Iris pigment epithelial cell (primary cell): ENCODE measurements around the gene DIP2C.

ENCODE experiments used
- DNase-seq: peaks from one replicate; pipeline ENCODE4 v3.0.0-alpha.2; 2011; ENCODE audit warnings: low read depth

The DIP2C gene

DNA sequence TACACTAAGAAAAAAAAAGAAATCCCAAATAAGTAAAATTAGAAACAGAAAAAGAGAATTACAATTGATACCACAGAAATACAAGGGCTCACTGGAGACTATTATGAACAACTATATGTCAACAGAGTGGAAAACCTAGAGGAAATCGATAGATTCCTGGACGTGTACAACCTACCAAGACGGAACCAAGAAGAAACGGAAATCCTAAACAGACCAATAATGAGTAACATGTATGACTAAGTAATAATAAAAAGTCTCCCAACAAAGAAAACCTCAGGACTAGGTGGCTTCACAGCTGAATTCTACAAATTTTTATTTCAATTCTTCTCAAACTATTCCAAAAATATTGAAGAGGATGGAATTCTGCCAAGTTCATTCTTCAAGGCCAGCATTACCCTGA lies 13.9 kb downstream of the DIP2C start:
- peak; percentile 47 for DNase-seq

GRCh38 chr10:673492-673891 lies 16.0 kb downstream of the DIP2C start:
- no peak for DNase-seq

GRCh38 chr10:672992-673391 lies 16.5 kb downstream of the DIP2C start:
- DNase-seq = no peak

DNA sequence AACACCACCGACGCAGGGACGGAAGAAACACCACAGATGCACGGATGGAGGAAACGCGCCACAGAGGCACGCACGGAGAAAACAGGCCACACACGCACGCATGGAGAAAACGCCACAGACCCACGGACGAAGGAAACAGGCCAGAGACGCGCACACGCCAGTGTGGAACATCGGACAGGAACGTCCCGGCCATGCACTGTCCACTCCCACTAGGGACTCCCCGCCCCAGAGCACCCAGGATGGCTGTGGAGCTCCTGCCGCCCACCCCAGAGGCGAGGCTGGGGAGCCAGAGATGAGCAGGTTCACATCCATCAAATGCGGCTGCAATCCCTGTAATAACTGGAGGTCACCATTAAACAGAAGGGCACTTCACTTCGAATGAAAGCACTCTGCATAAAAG lies 17.3 kb downstream of the DIP2C start:
- no peak for DNase-seq

DNA sequence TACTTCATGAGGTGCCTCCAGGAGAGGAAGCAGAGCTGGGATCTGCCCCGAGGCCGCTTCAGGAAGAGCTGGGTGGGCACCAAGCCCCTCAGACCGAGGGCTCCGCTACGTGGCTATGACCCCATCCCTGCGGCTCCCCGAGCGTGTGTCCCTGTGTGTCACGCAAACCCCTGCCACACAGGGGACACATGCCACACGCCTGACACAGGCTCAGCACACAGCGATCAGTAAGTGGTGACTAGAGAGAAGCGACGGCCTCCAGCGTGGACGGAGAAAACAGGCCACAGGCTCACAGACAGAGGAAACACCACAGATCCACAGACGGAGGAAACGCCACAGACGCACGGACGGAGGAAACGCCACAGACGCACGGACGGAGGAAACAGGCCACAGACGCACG lies 18.5 kb downstream of the DIP2C start:
- DNase-seq = no peak

GRCh38 chr10:670038-670437 lies 19.4 kb downstream of the DIP2C start:
- DNase-seq = no peak

- DNase-seq = no peak
These were observed 20.5 kb downstream of the DIP2C start for GRCh38 chr10:668786-669485.

- no peak for DNase-seq
These were observed 21.8 kb downstream of the DIP2C start for GRCh38 chr10:667602-668143.

DNA sequence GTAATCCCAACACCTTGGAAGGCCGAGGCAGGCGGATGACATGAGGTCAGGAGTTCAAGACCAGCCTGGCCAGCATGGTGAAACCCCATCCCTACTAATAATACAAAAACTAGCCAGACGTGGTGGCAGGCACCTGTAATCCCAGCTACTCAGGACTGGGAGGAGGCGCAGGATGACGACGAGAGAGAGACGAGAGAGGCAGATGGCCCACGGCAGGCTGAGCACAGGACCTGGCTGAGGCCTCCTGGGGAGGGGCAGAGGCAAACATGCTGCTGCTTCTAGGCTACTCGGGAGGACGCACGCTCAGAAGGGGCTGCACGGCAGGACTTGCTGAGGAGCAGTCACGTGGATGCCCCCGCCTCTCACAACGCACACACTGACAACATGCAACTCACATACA lies 22.4 kb downstream of the DIP2C start:
- no peak for DNase-seq

GRCh38 chr10:666237-667012 lies 23.0 kb downstream of the DIP2C start:
- no peak for DNase-seq

DNA sequence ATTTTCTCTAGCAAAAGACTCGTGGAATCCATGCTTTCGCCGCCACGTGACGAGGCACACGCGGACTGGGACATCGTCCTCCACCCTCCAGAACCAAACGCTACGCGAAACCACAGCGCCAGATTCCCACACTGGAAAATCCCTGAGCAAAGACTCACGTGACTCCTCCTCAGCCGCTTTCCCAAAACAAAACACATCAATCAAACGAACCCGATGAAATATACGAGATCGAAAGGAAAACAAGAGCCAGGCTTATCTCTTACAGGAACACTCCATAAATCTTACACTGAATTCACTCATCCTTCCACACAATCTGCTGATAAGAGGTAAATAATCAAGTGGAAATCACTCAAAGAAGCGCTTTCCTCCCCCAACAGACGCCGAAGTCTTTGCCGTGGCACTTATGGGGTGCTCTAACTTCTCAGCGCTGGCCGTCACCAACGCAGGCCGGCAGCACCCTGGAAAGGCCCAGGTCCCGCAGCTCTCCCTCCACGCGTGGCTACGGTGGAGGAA lies 23.8 kb downstream of the DIP2C start:
- no peak for DNase-seq

DNA sequence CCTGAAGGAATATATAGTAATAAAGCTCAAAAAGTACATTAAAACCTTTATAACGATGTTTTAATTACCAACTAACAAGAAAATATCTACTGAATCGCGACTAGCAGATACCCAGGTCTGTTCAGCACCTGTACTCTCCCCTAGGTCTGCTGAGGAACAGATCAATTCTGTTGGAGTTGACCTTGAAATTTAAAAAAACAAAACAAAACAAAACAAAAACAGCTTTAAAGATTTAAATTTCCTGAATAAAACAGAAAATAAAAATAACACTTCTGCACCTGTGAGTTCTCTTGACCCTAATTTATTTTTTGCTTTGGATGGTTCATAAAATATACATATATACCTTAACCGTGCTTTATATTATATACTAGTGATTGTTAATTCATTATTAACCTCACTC lies 24.6 kb downstream of the DIP2C start:
- DNase-seq = no peak

GRCh38 chr10:664301-664700 lies 25.2 kb downstream of the DIP2C start:
- no peak for DNase-seq

DNA sequence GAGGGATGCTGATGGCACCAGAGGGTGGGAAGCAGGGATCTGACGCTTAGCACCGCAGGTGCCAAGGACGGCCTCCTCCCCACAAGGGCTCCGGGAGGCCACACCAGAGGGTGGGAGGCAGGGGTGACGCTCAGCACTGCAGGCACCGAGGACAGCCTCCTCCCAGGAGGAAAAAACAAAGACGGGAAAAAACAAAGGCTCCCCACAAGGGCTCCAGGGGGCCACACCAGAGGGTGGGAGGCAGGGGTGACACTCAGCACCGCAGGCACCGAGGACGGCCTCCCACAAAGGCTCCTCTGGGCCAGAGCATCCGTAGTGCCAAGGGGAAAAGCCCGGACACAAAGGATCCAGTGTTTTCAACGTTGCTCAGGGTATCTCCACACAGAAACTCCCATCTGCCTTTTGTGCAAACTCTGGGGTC lies 25.6 kb downstream of the DIP2C start:
- no peak for DNase-seq

GRCh38 chr10:663466-663751 lies 26.1 kb downstream of the DIP2C start:
- no peak for DNase-seq

DNA sequence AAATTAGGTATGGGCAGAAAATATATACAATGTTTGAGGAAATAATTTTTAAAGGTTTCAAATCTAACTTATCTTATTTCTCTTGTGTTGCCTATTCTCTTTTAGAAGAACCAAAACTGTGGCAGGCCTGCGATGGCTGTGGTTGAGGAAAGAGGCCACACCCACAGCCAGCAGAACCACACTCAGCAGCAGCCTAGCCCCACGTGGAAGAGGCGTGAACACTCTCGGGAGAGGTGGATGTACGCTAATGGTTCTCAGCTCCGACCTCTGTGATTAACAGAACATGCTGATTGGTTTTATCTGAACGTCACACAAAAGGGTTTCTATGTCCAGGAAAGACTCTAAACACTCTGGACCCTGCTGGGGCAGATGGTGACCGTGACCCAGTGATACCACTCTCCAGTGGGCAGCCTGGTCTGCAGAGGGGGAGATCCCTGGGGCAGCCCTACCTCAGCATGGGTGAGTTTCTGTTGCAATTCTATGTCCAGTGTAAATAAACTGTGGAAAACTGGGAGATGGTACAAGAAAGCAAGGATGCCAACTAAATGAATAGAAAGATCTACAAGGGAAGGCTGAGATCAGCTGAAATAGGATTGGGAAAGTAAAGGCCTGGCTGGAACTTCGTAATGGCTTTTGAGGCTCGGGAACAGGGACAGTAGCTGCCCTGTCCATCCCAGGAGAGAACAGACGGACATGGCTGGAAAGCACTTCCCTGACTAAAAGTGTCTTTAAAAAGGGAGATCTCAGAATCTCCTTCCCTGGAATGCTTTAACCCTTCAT lies 26.6 kb downstream of the DIP2C start:
- DNase-seq = no peak

- DNase-seq = no peak
These were observed 27.3 kb downstream of the DIP2C start for GRCh38 chr10:662223-662605.

DNA sequence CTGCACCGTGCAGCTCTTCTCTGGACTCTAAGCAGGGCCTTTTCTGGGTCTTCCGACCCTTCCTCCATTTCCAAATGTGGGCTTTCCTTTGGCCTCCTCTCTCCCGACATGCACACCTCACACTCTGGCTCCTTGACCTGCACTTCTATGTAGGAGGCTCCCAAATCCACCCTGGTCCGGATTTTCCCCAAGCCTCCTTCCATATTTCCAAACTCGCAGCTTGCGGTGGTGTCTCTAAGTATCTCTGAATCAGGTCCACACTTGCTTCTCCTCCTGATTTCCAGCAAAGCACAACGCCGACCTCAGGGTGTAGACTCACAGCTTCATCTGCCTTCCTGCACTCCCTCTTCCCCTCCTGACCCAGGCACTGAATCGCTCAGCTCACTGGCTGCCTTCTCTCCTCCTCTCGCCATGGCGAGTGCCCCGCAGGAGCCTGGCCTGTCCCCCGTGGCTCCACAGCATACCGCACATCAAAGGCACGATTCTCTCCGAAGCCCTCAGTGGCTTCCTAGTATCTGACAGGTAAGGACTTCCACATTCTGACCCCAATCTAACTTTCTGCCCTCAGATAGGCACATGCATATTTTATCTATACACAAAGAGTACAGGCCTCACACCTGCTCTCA lies 27.8 kb downstream of the DIP2C start:
- no peak for DNase-seq

DNA sequence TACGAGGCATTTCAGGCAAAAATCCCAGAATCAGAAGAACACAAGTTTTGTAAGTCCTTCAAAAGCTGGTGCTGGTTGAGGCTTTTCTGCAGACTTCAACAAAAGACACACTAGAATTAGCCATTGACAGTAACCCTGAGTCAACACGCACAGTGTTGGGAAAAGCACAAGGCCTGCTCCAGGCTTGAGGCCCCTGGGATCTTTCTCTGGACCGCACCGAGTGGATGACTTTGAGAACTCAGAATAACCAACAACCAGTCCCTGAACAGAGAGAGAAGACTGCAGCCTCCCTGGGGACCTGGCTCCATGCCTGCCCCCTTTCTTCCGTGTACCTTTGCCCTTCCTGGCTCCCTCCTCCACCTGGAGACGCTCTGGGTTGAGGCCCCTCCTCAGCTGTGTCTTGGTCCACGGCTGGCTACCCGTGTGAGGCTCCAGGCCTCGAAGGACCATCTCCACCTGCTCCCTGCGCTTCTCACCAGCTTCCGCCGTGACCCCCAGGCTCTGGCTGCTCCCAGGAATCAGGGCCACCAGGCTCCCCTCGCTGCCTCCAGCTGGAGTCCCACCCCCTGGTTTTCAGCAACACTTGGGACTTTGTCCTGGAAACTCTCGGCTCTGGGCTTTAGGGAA lies 28.4 kb downstream of the DIP2C start:
- no peak for DNase-seq

GRCh38 chr10:660413-660969 lies 29.0 kb downstream of the DIP2C start:
- DNase-seq = no peak

DNA sequence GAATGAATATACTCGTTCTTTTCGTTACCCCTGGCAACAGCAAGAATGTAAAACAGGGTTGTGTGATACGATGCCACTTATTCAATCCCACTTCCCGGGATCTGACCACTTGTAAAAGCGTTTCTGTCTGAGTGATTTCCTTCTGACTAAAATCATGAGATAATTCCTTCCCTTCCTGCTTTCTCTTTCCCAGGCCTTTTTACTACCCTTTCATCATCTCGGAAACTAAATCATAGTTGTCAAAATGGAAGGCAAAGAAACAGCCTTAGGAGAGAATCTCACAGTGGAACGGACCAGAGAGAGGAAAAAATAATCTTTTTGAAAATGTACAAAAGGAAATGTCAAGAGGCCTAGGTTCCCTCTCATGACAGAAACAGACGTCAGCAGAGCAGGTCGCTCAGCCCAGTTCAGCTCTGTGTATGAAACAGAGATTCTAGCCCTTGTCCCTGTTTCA lies 29.8 kb downstream of the DIP2C start:
- peak; percentile 83 for DNase-seq
